DMS79 treated with DMSO at 0.1 percent for 48 hours (cell line): Measurements from ENCODE around the gene BLOC1S3.
"Not testable (repeated sequence)": the region's sequence is repeated elsewhere in the genome, so short reads cannot be mapped to it uniquely, and the experiment has no call there.

ENCODE experiments used
- DNase-seq: peaks from one replicate; lab custom pipeline; 2025; lab: John Stamatoyannopoulos, UW

BLOC1S3 gene

GRCh38 chr19:45223879-45224278, 45.3 kb downstream of the BLOC1S3 start:
- no peak for DNase-seq

- no peak for DNase-seq
Observed at GRCh38 chr19:45224645-45225044, 46.1 kb downstream of the BLOC1S3 start.

- not testable (repeated sequence) for DNase-seq
Observed at GRCh38 chr19:45229056-45229455, 50.5 kb downstream of the BLOC1S3 start.
